ENCODE data around the gene MAP10.
A peak's percentile ranks its signal among the peaks of the same experiment; 100 is the strongest.

Gene MAP10

DNA sequence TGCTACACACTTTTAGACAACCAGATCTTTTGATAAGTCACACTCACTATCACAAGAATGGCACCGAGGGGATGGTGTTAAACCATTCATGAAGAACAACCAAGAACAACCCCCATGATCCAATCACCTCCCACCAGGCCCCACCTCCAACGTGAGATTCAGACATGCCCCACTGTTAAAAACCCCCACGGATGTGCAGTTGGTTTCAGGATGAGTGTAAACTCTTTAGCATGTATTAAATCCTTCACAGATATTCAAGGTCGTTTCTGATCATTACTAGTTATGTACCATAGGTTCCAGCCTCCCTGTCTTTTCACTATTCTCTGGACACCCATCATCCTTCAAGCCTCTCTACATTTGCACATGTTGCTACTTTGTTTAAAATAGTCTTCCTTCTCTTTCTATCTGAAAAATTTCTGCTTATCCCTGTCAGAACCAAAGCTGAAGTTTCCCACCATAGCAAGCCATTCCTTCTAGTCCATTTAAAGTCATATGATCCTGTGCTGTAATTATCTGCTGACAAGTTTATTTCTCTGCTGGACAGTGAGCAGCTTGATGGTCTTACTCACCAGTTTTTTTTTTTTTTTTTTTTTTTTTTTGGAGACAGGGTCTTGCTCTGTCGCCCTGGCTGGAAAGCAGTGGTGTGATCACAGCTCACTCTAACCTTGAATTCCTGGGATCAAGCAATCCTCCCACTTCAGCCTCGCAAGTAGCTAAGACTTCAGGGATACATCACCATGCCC, 36.8 kb downstream of the MAP10 start:
- no peak overlapping the region for H2AFZ ChIP-seq (ENCODE audit: insufficient read depth, low read length, poor library complexity)
- H4K91ac ChIP-seq (ENCODE audit: low read depth, low read length) = no peak overlapping the region
- H4K12ac ChIP-seq (ENCODE audit: low read depth, low read length) = no peak overlapping the region
- H3K36me3 ChIP-seq (ENCODE audit: control insufficient read depth in 1 of 2, insufficient read depth in 2 of 2, low read length in 2 of 2) = no peaks in the 10 kb centered on the region
- H3K27ac ChIP-seq (ENCODE audit: low read depth, low read length) = no peak overlapping the region
- H3K4me1 ChIP-seq (ENCODE audit: control insufficient read depth in 1 of 2, insufficient read depth in 2 of 2, low read length in 2 of 2) = no peaks in the 10 kb centered on the region
- no peak overlapping the region for H3K14ac ChIP-seq (ENCODE audit: low read length)
- H3K4me3 ChIP-seq (ENCODE audit: low read depth, low read length) = no peak overlapping the region
- no CpG with 5 or more reads among the region's 6 CpGs for WGBS (ENCODE audit: extremely low coverage, insufficient coverage, insufficient read length)
- H3K9ac ChIP-seq (ENCODE audit: low read length) = no peak overlapping the region
- H2BK120ac ChIP-seq (ENCODE audit: insufficient read depth, low read length, poor library complexity) = no peak overlapping the region
- H2BK12ac ChIP-seq (ENCODE audit: low read length) = no peak overlapping the region
- H3K23ac ChIP-seq (ENCODE audit: low read length) = no peak overlapping the region
- H2BK5ac ChIP-seq (ENCODE audit: low read depth, low read length, poor library complexity) = no peak overlapping the region
- H2AK5ac ChIP-seq (ENCODE audit: low read length) = no peak overlapping the region
- H3K79me2 ChIP-seq (ENCODE audit: control insufficient read depth, insufficient read depth, low read length, poor library complexity) = no peaks in the 10 kb centered on the region
- no peak for DNase-seq
- H3K4ac ChIP-seq (ENCODE audit: low read depth, low read length) = no peak overlapping the region
- H3K27me3 ChIP-seq (ENCODE audit: insufficient read depth, low read length) = no peaks in the 10 kb centered on the region
- H3K9me3 ChIP-seq (ENCODE audit: insufficient read depth, low read depth, low read length) = peaks cover 2% of the 10 kb centered on the region
- peaks cover 1% of the 10 kb centered on the region for H3K79me1 ChIP-seq (ENCODE audit: low read length)
- no peak overlapping the region for H3K4me2 ChIP-seq (ENCODE audit: low read length)
- no peak overlapping the region for H3K18ac ChIP-seq (ENCODE audit: low read length)
- H4K8ac ChIP-seq (ENCODE audit: low read depth, low read length) = no peak overlapping the region

DNA sequence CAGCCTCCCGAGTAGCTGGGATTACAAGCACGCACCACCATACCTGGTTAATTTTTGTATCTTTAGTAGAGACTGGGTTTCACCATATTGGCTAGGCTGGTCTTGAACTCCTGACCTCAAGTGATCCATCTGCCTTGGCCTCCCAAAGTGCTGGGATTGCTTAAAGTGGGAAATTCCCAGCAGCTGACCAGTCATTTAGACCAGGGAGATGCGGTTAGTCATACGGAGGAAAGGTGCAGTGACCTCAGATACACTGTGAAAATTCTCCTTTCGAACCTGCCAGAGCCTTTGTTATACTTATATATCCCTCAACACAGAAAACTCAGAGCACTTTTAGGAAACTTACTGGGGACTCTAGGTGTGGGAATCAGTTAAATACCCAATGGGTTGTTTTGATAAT, 39.6 kb downstream of the MAP10 start:
- Histone ChIP-seq H3K79me2 (ENCODE audit: control insufficient read depth, insufficient read depth, low read length, poor library complexity) (no peaks in the 10 kb centered on the region), H3K4me2 (ENCODE audit: low read length) (no peak overlapping the region), H3K18ac (ENCODE audit: low read length) (no peak overlapping the region), H3K4me3 (ENCODE audit: low read depth, low read length) (no peak overlapping the region), H2AFZ (ENCODE audit: insufficient read depth, low read length, poor library complexity) (no peak overlapping the region), H3K14ac (ENCODE audit: low read length) (no peak overlapping the region), H2AK5ac (ENCODE audit: low read length) (no peak overlapping the region), H3K4me1 (ENCODE audit: control insufficient read depth in 1 of 2, insufficient read depth in 2 of 2, low read length in 2 of 2) (no peaks in the 10 kb centered on the region), H3K79me1 (ENCODE audit: low read length) (peaks cover 1% of the 10 kb centered on the region), H4K91ac (ENCODE audit: low read depth, low read length) (no peak overlapping the region), H3K9me3 (ENCODE audit: insufficient read depth, low read depth, low read length) (peaks cover 2% of the 10 kb centered on the region), H3K27ac (ENCODE audit: low read depth, low read length) (no peak overlapping the region), H4K12ac (ENCODE audit: low read depth, low read length) (no peak overlapping the region), H3K23ac (ENCODE audit: low read length) (no peak overlapping the region), H3K36me3 (ENCODE audit: control insufficient read depth in 1 of 2, insufficient read depth in 2 of 2, low read length in 2 of 2) (no peaks in the 10 kb centered on the region), H3K9ac (ENCODE audit: low read length) (no peak overlapping the region), H2BK12ac (ENCODE audit: low read length) (no peak overlapping the region), H2BK120ac (ENCODE audit: insufficient read depth, low read length, poor library complexity) (no peak overlapping the region), H4K8ac (ENCODE audit: low read depth, low read length) (no peak overlapping the region), H3K4ac (ENCODE audit: low read depth, low read length) (no peak overlapping the region), H2BK5ac (ENCODE audit: low read depth, low read length, poor library complexity) (no peak overlapping the region), H3K27me3 (ENCODE audit: insufficient read depth, low read length) (no peaks in the 10 kb centered on the region)
- no CpG with 5 or more reads among the region's 5 CpGs for WGBS (ENCODE audit: extremely low coverage, insufficient coverage, insufficient read length)
- DNase-seq = peak; percentile 59 to 66

DNA sequence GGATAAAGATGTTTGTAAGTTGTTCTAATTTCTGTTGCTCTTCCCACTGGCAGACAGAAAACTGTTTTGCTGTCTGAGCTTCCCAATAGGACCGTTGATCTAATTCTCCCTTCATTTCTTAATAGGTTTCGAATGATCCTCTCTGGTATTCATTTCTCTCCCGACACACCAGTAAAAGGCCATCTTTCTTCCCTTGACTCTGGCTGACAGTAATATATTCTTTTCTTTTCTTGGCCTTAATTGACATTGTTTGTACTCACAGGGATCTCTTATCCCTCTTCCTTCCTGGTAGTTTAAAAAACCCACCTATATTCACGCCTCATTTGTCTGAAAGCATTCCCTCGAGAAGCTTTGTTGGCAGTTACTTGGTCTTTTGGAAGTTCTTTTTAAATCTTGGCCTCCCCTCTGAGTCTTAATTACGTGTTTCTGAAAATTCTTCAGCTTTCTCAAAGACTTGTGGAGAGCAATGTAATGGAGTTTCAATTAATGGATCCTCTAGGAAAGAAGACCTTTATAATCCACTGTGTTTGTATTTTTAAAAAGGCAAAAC, 40.3 kb downstream of the MAP10 start:
- no peak overlapping the region for H4K12ac ChIP-seq (ENCODE audit: low read depth, low read length)
- no CpG with 5 or more reads among the region's 6 CpGs for WGBS (ENCODE audit: extremely low coverage, insufficient coverage, insufficient read length)
- H3K4ac ChIP-seq (ENCODE audit: low read depth, low read length) = no peak overlapping the region
- no peak overlapping the region for H4K8ac ChIP-seq (ENCODE audit: low read depth, low read length)
- H2AFZ ChIP-seq (ENCODE audit: insufficient read depth, low read length, poor library complexity) = no peak overlapping the region
- H3K4me3 ChIP-seq (ENCODE audit: low read depth, low read length) = no peak overlapping the region
- H3K4me2 ChIP-seq (ENCODE audit: low read length) = no peak overlapping the region
- H3K27me3 ChIP-seq (ENCODE audit: insufficient read depth, low read length) = no peaks in the 10 kb centered on the region
- H3K4me1 ChIP-seq (ENCODE audit: control insufficient read depth in 1 of 2, insufficient read depth in 2 of 2, low read length in 2 of 2) = no peaks in the 10 kb centered on the region
- no peak overlapping the region for H4K91ac ChIP-seq (ENCODE audit: low read depth, low read length)
- no peak overlapping the region for H3K9ac ChIP-seq (ENCODE audit: low read length)
- H3K18ac ChIP-seq (ENCODE audit: low read length) = no peak overlapping the region
- H2BK120ac ChIP-seq (ENCODE audit: insufficient read depth, low read length, poor library complexity) = no peak overlapping the region
- H3K79me2 ChIP-seq (ENCODE audit: control insufficient read depth, insufficient read depth, low read length, poor library complexity) = no peaks in the 10 kb centered on the region
- no peak overlapping the region for H2BK5ac ChIP-seq (ENCODE audit: low read depth, low read length, poor library complexity)
- H2AK5ac ChIP-seq (ENCODE audit: low read length) = no peak overlapping the region
- H3K9me3 ChIP-seq (ENCODE audit: insufficient read depth, low read depth, low read length) = peaks cover 2% of the 10 kb centered on the region
- H3K23ac ChIP-seq (ENCODE audit: low read length) = no peak overlapping the region
- H3K27ac ChIP-seq (ENCODE audit: low read depth, low read length) = no peak overlapping the region
- no peaks in the 10 kb centered on the region for H3K36me3 ChIP-seq (ENCODE audit: control insufficient read depth in 1 of 2, insufficient read depth in 2 of 2, low read length in 2 of 2)
- H2BK12ac ChIP-seq (ENCODE audit: low read length) = no peak overlapping the region
- DNase-seq = no peak
- peaks cover 1% of the 10 kb centered on the region for H3K79me1 ChIP-seq (ENCODE audit: low read length)
- no peak overlapping the region for H3K14ac ChIP-seq (ENCODE audit: low read length)

DNA sequence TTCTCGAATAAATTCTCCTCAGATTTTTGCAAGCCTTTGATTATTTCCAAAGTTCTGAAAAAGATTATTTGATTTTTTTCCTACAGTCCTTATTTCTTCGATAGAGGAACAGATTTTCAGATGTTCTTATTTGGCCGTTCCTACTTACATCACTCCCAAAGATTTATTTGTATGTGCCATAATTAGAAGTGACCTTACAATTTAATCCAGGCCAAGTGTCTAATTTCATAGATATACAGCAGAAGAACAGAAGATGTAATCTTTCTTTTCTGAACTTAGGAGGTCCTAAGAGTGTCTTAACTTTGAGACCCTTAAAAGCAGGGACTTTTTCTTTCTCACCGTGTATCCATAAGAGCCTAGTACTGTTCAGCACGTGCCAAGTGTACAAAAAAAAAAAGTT, 46.3 kb downstream of the MAP10 start:
- no peak overlapping the region for H3K14ac ChIP-seq (ENCODE audit: low read length)
- H3K4me2 ChIP-seq (ENCODE audit: low read length) = no peak overlapping the region
- no peak overlapping the region for H2BK12ac ChIP-seq (ENCODE audit: low read length)
- H4K12ac ChIP-seq (ENCODE audit: low read depth, low read length) = no peak overlapping the region
- H3K4ac ChIP-seq (ENCODE audit: low read depth, low read length) = no peak overlapping the region
- H3K4me3 ChIP-seq (ENCODE audit: low read depth, low read length) = no peak overlapping the region
- H3K79me2 ChIP-seq (ENCODE audit: control insufficient read depth, insufficient read depth, low read length, poor library complexity) = no peaks in the 10 kb centered on the region
- no peak overlapping the region for H2BK5ac ChIP-seq (ENCODE audit: low read depth, low read length, poor library complexity)
- no peak overlapping the region for H4K91ac ChIP-seq (ENCODE audit: low read depth, low read length)
- H3K27me3 ChIP-seq (ENCODE audit: insufficient read depth, low read length) = no peaks in the 10 kb centered on the region
- no peaks in the 10 kb centered on the region for H3K9me3 ChIP-seq (ENCODE audit: insufficient read depth, low read depth, low read length)
- WGBS (ENCODE audit: extremely low coverage, insufficient coverage, insufficient read length) = no CpG with 5 or more reads among the region's 5 CpGs
- H2AFZ ChIP-seq (ENCODE audit: insufficient read depth, low read length, poor library complexity) = no peak overlapping the region
- H2AK5ac ChIP-seq (ENCODE audit: low read length) = no peak overlapping the region
- H3K79me1 ChIP-seq (ENCODE audit: low read length) = no peaks in the 10 kb centered on the region
- DNase-seq = no peak
- H3K4me1 ChIP-seq (ENCODE audit: control insufficient read depth in 1 of 2, insufficient read depth in 2 of 2, low read length in 2 of 2) = no peaks in the 10 kb centered on the region
- no peak overlapping the region for H3K9ac ChIP-seq (ENCODE audit: low read length)
- H3K36me3 ChIP-seq (ENCODE audit: control insufficient read depth in 1 of 2, insufficient read depth in 2 of 2, low read length in 2 of 2) = no peaks in the 10 kb centered on the region
- H3K18ac ChIP-seq (ENCODE audit: low read length) = no peak overlapping the region
- no peak overlapping the region for H2BK120ac ChIP-seq (ENCODE audit: insufficient read depth, low read length, poor library complexity)
- H3K23ac ChIP-seq (ENCODE audit: low read length) = no peak overlapping the region
- H4K8ac ChIP-seq (ENCODE audit: low read depth, low read length) = no peak overlapping the region
- no peak overlapping the region for H3K27ac ChIP-seq (ENCODE audit: low read depth, low read length)

Data from trophoblast cell (in vitro differentiated cells and primary cell).